B cell (primary cell): ENCODE data around the gene HTRA2. TPM values are rescaled to one million over a fixed set of nuclear protein-coding genes. Genes with fewer than 3 reads are reported as not detected.
A peak's percentile ranks its signal among the peaks of the same experiment; 100 is the strongest.

ENCODE experiments used
- ATAC-seq: fragments of 200-7000 bp; cut with Tn5 transposase; one replicate; pipeline ENCODE4 v1.10.0; 2021; ENCODE audit warnings: low read depth, mild to moderate bottlenecking, moderate number of reproducible peaks, moderate library complexity
- CTCF ChIA-PET: fragments of 350-600 bp; sonication (Branson Sonifier 250); formaldehyde crosslinking; loops from one replicate; lab custom pipeline; 2021; ENCODE audit warnings: antibody characterized with exemption, inconsistent platforms; lab: Charles Lee
- POLR2A ChIA-PET: fragments of 350-600 bp; sonication (Branson Sonifier 250); formaldehyde crosslinking; loops from one replicate; lab custom pipeline; 2021; ENCODE audit warnings: antibody characterized with exemption; lab: Charles Lee
- DNase-seq: peaks from one replicate; pipeline ENCODE4 v3.0.0; 2013
- H2AFZ ChIP-seq: 2 replicates; pipeline ENCODE4 v1.6.1; 2012; ENCODE audit warnings: mild to moderate bottlenecking, low read depth, low read length; ENCODE audit not compliant: insufficient read depth, poor library complexity, severe bottlenecking
- H3K27ac ChIP-seq, 2 donors: 1 replicate in 1 of 2; 2 replicates in 1 of 2; pipeline ENCODE4 v1.5.1; 2012 to 2013; ENCODE audit warnings: low read length in 2 of 2, mild to moderate bottlenecking in 2 of 2, moderate library complexity in 1 of 2
- H3K27me3 ChIP-seq, 4 experiments: fragments of 200-600 bp in 1 of 4; sonication (generic) in 1 of 4; replicated peaks in 1 of 4; 1 replicate in 2 of 4; 2 replicates in 2 of 4; pipeline versions ENCODE4 v1.6.1 to v1.7.0; 2013 to 2016; ENCODE audit warnings: low read length in 3 of 4, mild to moderate bottlenecking in 2 of 4, mixed read lengths in 1 of 4, moderate library complexity in 1 of 4; ENCODE audit not compliant: insufficient read depth in 4 of 4, control insufficient read depth in 3 of 4; ENCODE audit errors: control extremely low read depth in 1 of 4
- H3K36me3 ChIP-seq, 2 experiments: replicated peaks in 1 of 2; 1 replicate in 1 of 2; 2 replicates in 1 of 2; pipeline versions ENCODE4 v1.6.1 to v1.7.1; 2013; ENCODE audit warnings: low read length in 1 of 2; ENCODE audit not compliant: insufficient read depth in 2 of 2, control insufficient read depth in 1 of 2; ENCODE audit errors: control extremely low read depth in 1 of 2, extremely low read depth in 1 of 2
- H3K4me1 ChIP-seq, 2 donors: fragments of 200-600 bp in 1 of 2; sonication (generic) in 1 of 2; 1 replicate in 1 of 2; 2 replicates in 1 of 2; pipeline versions ENCODE4 v1.5.1 to v1.6.1; 2013 to 2017; ENCODE audit warnings: low read length in 2 of 2; ENCODE audit not compliant: control insufficient read depth in 2 of 2, insufficient read depth in 2 of 2
- H3K4me2 ChIP-seq: replicated peaks from 2 replicates; pipeline ENCODE3; 2012; ENCODE audit warnings: mild to moderate bottlenecking, low read depth, low read length; ENCODE audit not compliant: poor library complexity, severe bottlenecking
- H3K4me3 ChIP-seq, 5 experiments: fragments of 200-600 bp in 1 of 5; sonication (generic) in 1 of 5; 1 replicate in 3 of 5; 2 replicates in 2 of 5; pipeline versions ENCODE4 v1.5.1 to v1.7.0; 2011 to 2016; ENCODE audit warnings: low read length in 4 of 5, mild to moderate bottlenecking in 4 of 5, low read depth in 2 of 5, control low read depth in 1 of 5, moderate library complexity in 1 of 5; ENCODE audit not compliant: insufficient read depth in 1 of 5; ENCODE audit errors: control extremely low read depth in 1 of 5, extremely low read depth in 1 of 5
- H3K79me2 ChIP-seq: fragments of 200-600 bp; sonication (generic); one replicate; pipeline ENCODE4 v1.6.0; 2016; ENCODE audit warnings: low read length; ENCODE audit not compliant: control insufficient read depth, insufficient read depth
- H3K9ac ChIP-seq: fragments of 200-600 bp; sonication (generic); 2 replicates; pipeline ENCODE4 v1.6.1; 2017; ENCODE audit warnings: mild to moderate bottlenecking, low read length, moderate library complexity
- H3K9me3 ChIP-seq, 3 donors: one replicate each; pipeline versions ENCODE4 v1.6.1 to v1.7.1; 2013; ENCODE audit warnings: low read length in 2 of 3; ENCODE audit not compliant: control insufficient read depth in 2 of 3, insufficient read depth in 1 of 3; ENCODE audit errors: control extremely low read depth in 1 of 3
- H4K20me1 ChIP-seq: 2 replicates; pipeline ENCODE4 v1.6.0; 2012; ENCODE audit warnings: mild to moderate bottlenecking, low read length; ENCODE audit not compliant: insufficient read depth, control insufficient read depth, poor library complexity, severe bottlenecking
- H3K27ac Mint-ChIP-seq: one replicate; pipeline ENCODE4 v1.8.0; 2021; ENCODE audit warnings: mixed read lengths
- H3K27me3 Mint-ChIP-seq: one replicate; pipeline ENCODE4 v1.8.0; 2021; ENCODE audit warnings: mixed read lengths
- H3K4me1 Mint-ChIP-seq: one replicate; pipeline ENCODE4 v1.8.0; 2021; ENCODE audit warnings: mixed read lengths
- H3K4me3 Mint-ChIP-seq: one replicate; pipeline ENCODE4 v1.8.0; 2021; ENCODE audit warnings: mixed read lengths
- H3K9me3 Mint-ChIP-seq: one replicate; pipeline ENCODE4 v1.8.0; 2022; ENCODE audit warnings: mixed read lengths; ENCODE audit not compliant: insufficient read depth
- EZH2 ChIP-seq: IDR thresholded peaks from 2 replicates; pipeline ENCODE4 v1.6.1; 2012; ENCODE audit warnings: borderline replicate concordance, low read depth, mild to moderate bottlenecking, moderate library complexity, low read length; ENCODE audit not compliant: insufficient read depth, poor library complexity, severe bottlenecking
- WGBS: methylation state at CpG from one replicate; pipeline ENCODE4 v1.1.5; 2013; ENCODE audit warnings: missing lambda C conversion rate; ENCODE audit not compliant: insufficient coverage; 5-methylcytosine and 5-hydroxymethylcytosine counted together
- intact Hi-C: fragments of 100-400 bp; cut with micrococcal nuclease; formaldehyde crosslinking; loops from one replicate; pipeline ENCODE4 v1.10.0; 2022
- polyA plus RNA-seq: library from polyadenylated mRNA; depleted of rRNA; stranded (reverse); fragments of >200 nt; gene quantifications from 2 replicates; pipeline ENCODE4 v1.2.3, GENCODE V29; 2012
- total RNA-seq, 2 donors: library from RNA; stranded (reverse); fragments of 120-200 nt in 1 of 2; gene quantifications; 1 replicate in 1 of 2; 2 replicates in 1 of 2; pipeline versions ENCODE4 v1.2.3 to v1.2.4, GENCODE V29; 2013 to 2022
- TF ChIP-seq, protein P1 (sequence below): fragments of 200-600 bp; IDR thresholded peaks from one replicate; pipeline ENCODE4 v1.8.0; 2022; ENCODE audit warnings: antibody characterized with exemption, mild to moderate bottlenecking

Gene HTRA2
- total and polyA plus RNA-seq, 2 donors (not counting 1 experiment from before 2014, with no cell fraction given) = 52.8 to 111 TPM

DNA sequence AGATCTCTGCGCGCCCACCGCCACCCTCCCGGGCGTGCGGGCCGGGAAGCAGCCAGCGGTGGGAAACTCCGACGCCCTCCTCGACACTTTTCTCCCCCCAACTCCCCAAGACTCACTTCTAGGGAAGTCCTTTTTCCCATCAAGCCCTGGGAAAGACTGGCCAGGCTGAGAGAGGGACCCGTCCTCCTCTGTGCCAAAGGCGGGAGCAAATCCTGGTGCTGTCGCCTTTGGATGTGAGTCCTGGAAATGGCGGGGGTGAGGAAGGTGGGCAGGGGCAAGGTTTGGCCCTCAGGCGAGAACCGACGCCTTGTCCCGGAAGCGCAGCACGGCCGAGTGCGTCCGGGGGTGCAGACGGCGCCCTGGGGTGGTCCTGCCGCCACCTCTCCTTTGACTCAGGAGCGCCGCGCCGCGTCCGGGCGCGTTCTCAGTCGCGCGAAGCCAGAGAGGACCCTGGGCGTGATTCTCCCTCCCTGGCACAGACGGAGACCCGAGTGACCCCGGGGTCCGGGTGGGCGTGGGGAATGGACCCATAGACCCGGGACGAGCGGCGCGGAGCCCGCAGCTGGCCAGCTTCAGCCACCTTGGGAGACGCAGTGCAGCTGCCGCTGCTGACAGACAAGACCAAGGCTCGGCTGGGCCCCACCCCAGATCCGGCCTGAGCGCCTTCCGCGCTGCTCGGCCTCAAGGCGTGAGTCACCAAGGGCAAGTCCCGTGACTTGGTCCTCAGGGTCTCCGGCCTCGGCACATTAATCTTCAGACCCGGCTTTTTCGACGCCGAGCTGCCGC, 26.8 kb upstream of the HTRA2 start:
- peaks cover 55 to 58% of the 10 kb centered on the region in 2 donors for H3K4me1 ChIP-seq
- H4K20me1 ChIP-seq = no peaks in the 10 kb centered on the region
- CTCF ChIA-PET = interaction anchor here (1.0 to 8.1 kb wide), 9 partner anchors 8 to 85 kb away, joined by 3 to 111 read pairs (median 5); partner anchors contain the start of genes CCDC142, TLX2 and TTC31
- H3K9ac ChIP-seq = peak overlapping the region; percentile 67
- peaks cover 0 to 27% (median 0%) of the 10 kb centered on the region in 3 donors for H3K9me3 ChIP-seq
- peak overlapping the region; percentile 3 to 67 (median 52) for H3K4me3 ChIP-seq
- H2AFZ ChIP-seq = peak overlapping the region; percentile 73
- WGBS = 1% methylated on average over 56 of the region's 67 CpGs
- peaks cover 8% of the 10 kb centered on the region for H3K79me2 ChIP-seq
- H3K27ac ChIP-seq = no peak overlapping the region
- no peaks in the 10 kb centered on the region for H3K9me3 Mint-ChIP-seq
- peak; percentile 69 for DNase-seq
- peaks cover 0 to 80% (median 37%) of the 10 kb centered on the region in 4 experiments for H3K27me3 ChIP-seq
- POLR2A ChIA-PET = interaction anchor here (0.6 to 1.6 kb wide), 4 partner anchors 45 to 84 kb away, joined by 3 to 6 read pairs (median 4); partner anchors contain the start of gene WBP1
- intact Hi-C loops = loop anchor here (1.0 kb wide), 1 partner anchor 84 kb away; no protein-coding TSS in a partner anchor
- peak overlapping the region; percentile 94 for H3K4me2 ChIP-seq
- peaks cover 62% of the 10 kb centered on the region for H3K27me3 Mint-ChIP-seq
- peak overlapping the region; percentile 81 for H3K27ac Mint-ChIP-seq
- peaks cover 0 to 10% of the 10 kb centered on the region in 2 experiments for H3K36me3 ChIP-seq
- peak; percentile 90 for TF ChIP-seq EZH2
- TF ChIP-seq, protein P1, sequence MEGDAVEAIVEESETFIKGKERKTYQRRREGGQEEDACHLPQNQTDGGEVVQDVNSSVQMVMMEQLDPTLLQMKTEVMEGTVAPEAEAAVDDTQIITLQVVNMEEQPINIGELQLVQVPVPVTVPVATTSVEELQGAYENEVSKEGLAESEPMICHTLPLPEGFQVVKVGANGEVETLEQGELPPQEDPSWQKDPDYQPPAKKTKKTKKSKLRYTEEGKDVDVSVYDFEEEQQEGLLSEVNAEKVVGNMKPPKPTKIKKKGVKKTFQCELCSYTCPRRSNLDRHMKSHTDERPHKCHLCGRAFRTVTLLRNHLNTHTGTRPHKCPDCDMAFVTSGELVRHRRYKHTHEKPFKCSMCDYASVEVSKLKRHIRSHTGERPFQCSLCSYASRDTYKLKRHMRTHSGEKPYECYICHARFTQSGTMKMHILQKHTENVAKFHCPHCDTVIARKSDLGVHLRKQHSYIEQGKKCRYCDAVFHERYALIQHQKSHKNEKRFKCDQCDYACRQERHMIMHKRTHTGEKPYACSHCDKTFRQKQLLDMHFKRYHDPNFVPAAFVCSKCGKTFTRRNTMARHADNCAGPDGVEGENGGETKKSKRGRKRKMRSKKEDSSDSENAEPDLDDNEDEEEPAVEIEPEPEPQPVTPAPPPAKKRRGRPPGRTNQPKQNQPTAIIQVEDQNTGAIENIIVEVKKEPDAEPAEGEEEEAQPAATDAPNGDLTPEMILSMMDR = no peak
- peak; percentile 18 for ATAC-seq
- H3K4me1 Mint-ChIP-seq = peaks cover 75% of the 10 kb centered on the region
- peak overlapping the region; percentile 86 for H3K4me3 Mint-ChIP-seq
